HEK293 (cell line): ENCODE measurements around the gene CHST9.

Experiments used
- CTCF ChIA-PET: fragments of 350-600 bp; formaldehyde crosslinking; extraction: SDS; loops from one replicate; lab custom pipeline; 2021; ENCODE audit warnings: antibody characterized with exemption; lab: Yijun Ruan, JAX
- POLR2A ChIA-PET: fragments of 300-600 bp; formaldehyde crosslinking; extraction: SDS; loops from one replicate; lab custom pipeline; 2020; ENCODE audit warnings: antibody characterized with exemption, inconsistent platforms; lab: Yijun Ruan, JAX
- H3K27ac ChIP-seq: fragments of 200-500 bp; sonication (Bioruptor generic); 2 replicates; pipeline ENCODE4 v1.5.1; 2014; ENCODE audit warnings: low read depth, low read length, control low read depth, inconsistent platforms; ENCODE audit errors: extremely low read depth
- H3K36me3 ChIP-seq, 2 experiments: fragments of 200-500 bp in 1 of 2; sonication (Bioruptor generic) in 1 of 2; 1 replicate in 1 of 2; 2 replicates in 1 of 2; pipeline ENCODE4 v1.5.1; 2014 to 2017; ENCODE audit warnings: inconsistent platforms in 2 of 2, low read length in 2 of 2; ENCODE audit not compliant: control insufficient read depth in 2 of 2, insufficient read depth in 1 of 2
- H3K4me1 ChIP-seq: fragments of 200-500 bp; sonication (Bioruptor generic); 2 replicates; pipeline ENCODE4 v1.5.1; 2014; ENCODE audit warnings: mild to moderate bottlenecking, low read length, inconsistent platforms; ENCODE audit not compliant: control insufficient read depth, insufficient read depth
- H3K4me3 ChIP-seq: 2 replicates; pipeline ENCODE4 v1.5.1; 2011; ENCODE audit warnings: low read depth, mild to moderate bottlenecking, control low read depth, low read length, moderate library complexity
- H3K9me3 ChIP-seq: fragments of 200-500 bp; sonication (Bioruptor generic); 2 replicates; pipeline ENCODE4 v1.5.1; 2014; ENCODE audit warnings: low read depth, low read length, inconsistent platforms; ENCODE audit not compliant: control insufficient read depth, insufficient read depth
- GLI4 ChIP-seq: fragments of 450-650 bp; formaldehyde crosslinking; IDR thresholded peaks from 2 replicates; pipeline ENCODE4 v1.5.1; 2016; ENCODE audit warnings: missing biosample characterization, missing genetic modification characterization
- HOXD13 ChIP-seq: sonication (generic); formaldehyde crosslinking; IDR thresholded peaks from 2 replicates; pipeline ENCODE4 v1.8.0; 2022; ENCODE audit warnings: missing genetic modification reagents, borderline replicate concordance
- TRIM28 ChIP-seq: IDR thresholded peaks from 2 replicates; pipeline ENCODE4 v1.6.1; 2011; ENCODE audit warnings: low read length, control low read depth, borderline replicate concordance
- WT1 ChIP-seq: fragments of 450-650 bp; formaldehyde crosslinking; IDR thresholded peaks from 2 replicates; pipeline ENCODE4 v1.5.1; 2016; ENCODE audit warnings: missing biosample characterization, missing genetic modification characterization
- ZBTB17 ChIP-seq: fragments of 450-650 bp; formaldehyde crosslinking; IDR thresholded peaks from 2 replicates; pipeline ENCODE4 v1.5.1; 2016; ENCODE audit warnings: missing biosample characterization, missing genetic modification characterization
- ZNF140 ChIP-seq: fragments of 450-650 bp; formaldehyde crosslinking; IDR thresholded peaks from 2 replicates; pipeline ENCODE4 v1.5.1; 2016; ENCODE audit warnings: missing biosample characterization, missing genetic modification characterization
- ZNF24 ChIP-seq: fragments of 450-650 bp; formaldehyde crosslinking; IDR thresholded peaks from 2 replicates; pipeline ENCODE4 v1.5.1; 2016; ENCODE audit warnings: missing biosample characterization, missing genetic modification characterization
- ZNF37A ChIP-seq: fragments of 450-650 bp; IDR thresholded peaks from 2 replicates; pipeline ENCODE4 v1.5.1; 2018; ENCODE audit warnings: missing biosample characterization, missing genetic modification characterization
- ZNF416 ChIP-seq: fragments of 450-650 bp; formaldehyde crosslinking; IDR thresholded peaks from 2 replicates; pipeline ENCODE4 v1.5.1; 2016; ENCODE audit warnings: missing biosample characterization, missing genetic modification characterization
- TF ChIP-seq, protein P1 (sequence below): fragments of 450-650 bp; formaldehyde crosslinking; conservative IDR thresholded peaks from 2 replicates; pipeline ENCODE4 v1.5.1; 2016; ENCODE audit warnings: low read depth, missing biosample characterization, missing genetic modification characterization
- TF ChIP-seq, protein P2 (sequence below): fragments of 450-650 bp; formaldehyde crosslinking; IDR thresholded peaks from 2 replicates; pipeline ENCODE4 v1.5.1; 2016; ENCODE audit warnings: missing biosample characterization, missing genetic modification characterization
- TF ChIP-seq, protein P3 (sequence below): fragments of 450-650 bp; formaldehyde crosslinking; IDR thresholded peaks from 2 replicates; pipeline ENCODE4 v1.5.1; 2016; ENCODE audit warnings: missing biosample characterization, missing genetic modification characterization
- TF ChIP-seq, protein P4 (sequence below): fragments of 450-650 bp; formaldehyde crosslinking; IDR thresholded peaks from 2 replicates; pipeline ENCODE4 v1.5.1; 2016; ENCODE audit warnings: missing biosample characterization, missing genetic modification characterization

The CHST9 gene

DNA sequence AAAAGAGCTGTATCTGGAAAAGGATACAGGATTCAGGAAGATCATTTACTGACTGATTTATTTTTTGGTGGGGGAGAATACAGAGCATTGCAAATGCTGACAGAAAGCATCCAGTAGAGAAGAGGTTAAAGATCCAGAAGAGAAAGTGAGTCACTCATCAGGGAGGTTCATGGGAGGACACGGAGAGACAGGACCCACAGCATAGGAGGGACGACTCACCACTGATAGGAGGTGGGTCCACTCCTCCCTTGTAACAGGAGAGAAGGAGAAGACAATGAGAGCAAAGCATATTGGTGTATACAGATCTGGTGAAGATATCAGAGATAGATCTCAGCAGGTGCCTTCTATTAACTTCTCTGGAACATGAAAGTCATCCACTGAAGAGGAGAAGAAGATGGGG is 177.2 kb downstream of the CHST9 start (continued):
- TF ChIP-seq TRIM28 (no peak), HOXD13 (CRISPR knock-in tag) (no peak), WT1 (tag by site-specific recombination) (no peak)
- TF ChIP-seq, protein P1, sequence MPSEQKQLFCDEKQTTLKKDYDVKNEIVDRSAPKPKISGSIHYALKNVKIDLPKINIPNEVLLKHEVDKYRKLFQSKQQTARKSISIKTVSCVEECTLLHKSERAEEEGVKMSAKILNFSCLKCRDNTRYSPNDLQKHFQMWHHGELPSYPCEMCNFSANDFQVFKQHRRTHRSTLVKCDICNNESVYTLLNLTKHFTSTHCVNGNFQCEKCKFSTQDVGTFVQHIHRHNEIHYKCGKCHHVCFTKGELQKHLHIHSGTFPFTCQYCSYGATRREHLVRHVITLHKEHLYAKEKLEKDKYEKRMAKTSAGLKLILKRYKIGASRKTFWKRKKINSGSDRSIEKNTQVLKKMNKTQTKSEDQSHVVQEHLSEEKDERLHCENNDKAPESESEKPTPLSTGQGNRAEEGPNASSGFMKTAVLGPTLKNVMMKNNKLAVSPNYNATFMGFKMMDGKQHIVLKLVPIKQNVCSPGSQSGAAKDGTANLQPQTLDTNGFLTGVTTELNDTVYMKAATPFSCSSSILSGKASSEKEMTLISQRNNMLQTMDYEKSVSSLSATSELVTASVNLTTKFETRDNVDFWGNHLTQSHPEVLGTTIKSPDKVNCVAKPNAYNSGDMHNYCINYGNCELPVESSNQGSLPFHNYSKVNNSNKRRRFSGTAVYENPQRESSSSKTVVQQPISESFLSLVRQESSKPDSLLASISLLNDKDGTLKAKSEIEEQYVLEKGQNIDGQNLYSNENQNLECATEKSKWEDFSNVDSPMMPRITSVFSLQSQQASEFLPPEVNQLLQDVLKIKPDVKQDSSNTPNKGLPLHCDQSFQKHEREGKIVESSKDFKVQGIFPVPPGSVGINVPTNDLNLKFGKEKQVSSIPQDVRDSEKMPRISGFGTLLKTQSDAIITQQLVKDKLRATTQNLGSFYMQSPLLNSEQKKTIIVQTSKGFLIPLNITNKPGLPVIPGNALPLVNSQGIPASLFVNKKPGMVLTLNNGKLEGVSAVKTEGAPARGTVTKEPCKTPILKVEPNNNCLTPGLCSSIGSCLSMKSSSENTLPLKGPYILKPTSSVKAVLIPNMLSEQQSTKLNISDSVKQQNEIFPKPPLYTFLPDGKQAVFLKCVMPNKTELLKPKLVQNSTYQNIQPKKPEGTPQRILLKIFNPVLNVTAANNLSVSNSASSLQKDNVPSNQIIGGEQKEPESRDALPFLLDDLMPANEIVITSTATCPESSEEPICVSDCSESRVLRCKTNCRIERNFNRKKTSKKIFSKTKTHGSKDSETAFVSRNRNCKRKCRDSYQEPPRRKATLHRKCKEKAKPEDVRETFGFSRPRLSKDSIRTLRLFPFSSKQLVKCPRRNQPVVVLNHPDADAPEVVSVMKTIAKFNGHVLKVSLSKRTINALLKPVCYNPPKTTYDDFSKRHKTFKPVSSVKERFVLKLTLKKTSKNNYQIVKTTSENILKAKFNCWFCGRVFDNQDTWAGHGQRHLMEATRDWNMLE: no peak
- TF ChIP-seq, protein P2, sequence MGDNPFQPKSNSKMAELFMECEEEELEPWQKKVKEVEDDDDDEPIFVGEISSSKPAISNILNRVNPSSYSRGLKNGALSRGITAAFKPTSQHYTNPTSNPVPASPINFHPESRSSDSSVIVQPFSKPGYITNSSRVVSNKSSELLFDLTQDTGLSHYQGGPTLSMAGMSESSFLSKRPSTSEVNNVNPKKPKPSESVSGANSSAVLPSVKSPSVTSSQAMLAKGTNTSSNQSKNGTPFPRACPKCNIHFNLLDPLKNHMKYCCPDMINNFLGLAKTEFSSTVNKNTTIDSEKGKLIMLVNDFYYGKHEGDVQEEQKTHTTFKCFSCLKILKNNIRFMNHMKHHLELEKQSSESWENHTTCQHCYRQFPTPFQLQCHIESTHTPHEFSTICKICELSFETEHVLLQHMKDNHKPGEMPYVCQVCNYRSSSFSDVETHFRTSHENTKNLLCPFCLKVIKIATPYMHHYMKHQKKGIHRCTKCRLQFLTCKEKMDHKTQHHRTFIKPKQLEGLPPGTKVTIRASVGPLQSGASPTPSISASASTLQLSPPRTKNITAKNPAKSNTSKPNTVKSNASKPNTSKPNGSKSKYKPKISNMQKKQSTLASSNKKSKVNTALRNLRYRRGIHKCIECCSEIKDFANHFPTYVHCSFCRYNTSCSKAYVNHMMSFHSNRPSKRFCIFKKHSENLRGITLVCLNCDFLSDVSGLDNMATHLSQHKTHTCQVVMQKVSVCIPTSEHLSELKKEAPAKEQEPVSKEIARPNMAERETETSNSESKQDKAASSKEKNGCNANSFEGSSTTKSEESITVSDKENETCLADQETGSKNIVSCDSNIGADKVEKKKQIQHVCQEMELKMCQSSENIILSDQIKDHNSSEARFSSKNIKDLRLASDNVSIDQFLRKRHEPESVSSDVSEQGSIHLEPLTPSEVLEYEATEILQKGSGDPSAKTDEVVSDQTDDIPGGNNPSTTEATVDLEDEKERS (tag by site-specific recombination): no peak

DNA sequence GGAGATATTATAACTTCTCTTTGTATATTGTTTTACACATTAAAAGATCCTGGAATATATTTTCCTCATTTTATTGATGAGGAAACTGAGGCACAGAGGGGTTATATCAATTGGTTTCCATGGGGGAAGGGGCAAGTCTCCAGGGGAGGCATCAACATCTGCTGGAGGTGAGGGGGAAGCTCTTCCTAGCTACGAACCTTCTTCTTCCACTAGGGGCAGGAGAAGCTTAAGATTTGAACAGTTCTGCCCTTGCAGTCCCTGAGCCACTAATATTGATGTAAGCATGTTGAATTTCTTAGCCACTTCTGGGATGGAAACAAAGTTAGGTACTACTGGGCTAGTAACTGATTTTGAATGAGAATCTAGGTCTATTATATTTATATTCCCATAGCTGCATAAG is 179.5 kb downstream of the CHST9 start:
- ChIA-PET CTCF (interaction anchor here (0.6 to 1.9 kb wide), 21 partner anchors 8 to 744 kb away, joined by 3 to 15 read pairs (median 4); no protein-coding TSS in a partner anchor), POLR2A (no interaction called here)
- Histone ChIP-seq H3K36me3 (no peaks in the 10 kb centered on the region), H3K4me1 (no peaks in the 10 kb centered on the region), H3K9me3 (no peaks in the 10 kb centered on the region), H3K4me3 (no peak overlapping the region), H3K27ac (no peak overlapping the region)
- TF ChIP-seq, protein P3, sequence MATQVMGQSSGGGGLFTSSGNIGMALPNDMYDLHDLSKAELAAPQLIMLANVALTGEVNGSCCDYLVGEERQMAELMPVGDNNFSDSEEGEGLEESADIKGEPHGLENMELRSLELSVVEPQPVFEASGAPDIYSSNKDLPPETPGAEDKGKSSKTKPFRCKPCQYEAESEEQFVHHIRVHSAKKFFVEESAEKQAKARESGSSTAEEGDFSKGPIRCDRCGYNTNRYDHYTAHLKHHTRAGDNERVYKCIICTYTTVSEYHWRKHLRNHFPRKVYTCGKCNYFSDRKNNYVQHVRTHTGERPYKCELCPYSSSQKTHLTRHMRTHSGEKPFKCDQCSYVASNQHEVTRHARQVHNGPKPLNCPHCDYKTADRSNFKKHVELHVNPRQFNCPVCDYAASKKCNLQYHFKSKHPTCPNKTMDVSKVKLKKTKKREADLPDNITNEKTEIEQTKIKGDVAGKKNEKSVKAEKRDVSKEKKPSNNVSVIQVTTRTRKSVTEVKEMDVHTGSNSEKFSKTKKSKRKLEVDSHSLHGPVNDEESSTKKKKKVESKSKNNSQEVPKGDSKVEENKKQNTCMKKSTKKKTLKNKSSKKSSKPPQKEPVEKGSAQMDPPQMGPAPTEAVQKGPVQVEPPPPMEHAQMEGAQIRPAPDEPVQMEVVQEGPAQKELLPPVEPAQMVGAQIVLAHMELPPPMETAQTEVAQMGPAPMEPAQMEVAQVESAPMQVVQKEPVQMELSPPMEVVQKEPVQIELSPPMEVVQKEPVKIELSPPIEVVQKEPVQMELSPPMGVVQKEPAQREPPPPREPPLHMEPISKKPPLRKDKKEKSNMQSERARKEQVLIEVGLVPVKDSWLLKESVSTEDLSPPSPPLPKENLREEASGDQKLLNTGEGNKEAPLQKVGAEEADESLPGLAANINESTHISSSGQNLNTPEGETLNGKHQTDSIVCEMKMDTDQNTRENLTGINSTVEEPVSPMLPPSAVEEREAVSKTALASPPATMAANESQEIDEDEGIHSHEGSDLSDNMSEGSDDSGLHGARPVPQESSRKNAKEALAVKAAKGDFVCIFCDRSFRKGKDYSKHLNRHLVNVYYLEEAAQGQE (tag by site-specific recombination): no peak
- no peak for TF ChIP-seq ZBTB17 (tag by site-specific recombination)
- TF ChIP-seq, protein P4, sequence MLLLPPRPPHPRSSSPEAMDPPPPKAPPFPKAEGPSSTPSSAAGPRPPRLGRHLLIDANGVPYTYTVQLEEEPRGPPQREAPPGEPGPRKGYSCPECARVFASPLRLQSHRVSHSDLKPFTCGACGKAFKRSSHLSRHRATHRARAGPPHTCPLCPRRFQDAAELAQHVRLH (tag by site-specific recombination): no peak
- no peak for TF ChIP-seq ZNF140 (tag by site-specific recombination)
- TF ChIP-seq ZNF416: no peak
- no peak for TF ChIP-seq ZNF24 (tag by site-specific recombination)
- no peak for TF ChIP-seq ZNF37A
- no peak for TF ChIP-seq GLI4 (tag by site-specific recombination)
